GM12878 (cell line): Measurements from ENCODE around the gene NNAT. TPM values are rescaled to one million over a fixed set of nuclear protein-coding genes. Genes with fewer than 3 reads are reported as not detected.

Experiments used
- CEBPB ChIP-seq, 2 experiments: fragments of 150-350 bp in 1 of 2; IDR thresholded peaks; 2 replicates each; pipeline ENCODE4 v1.6.1; 2012 to 2014; ENCODE audit warnings: low read depth in 2 of 2, low read length in 2 of 2, borderline replicate concordance in 1 of 2, inconsistent platforms in 1 of 2
- CEBPZ ChIP-seq: fragments of 150-350 bp; IDR thresholded peaks from 2 replicates; pipeline ENCODE4 v1.6.1; 2016; ENCODE audit warnings: low read depth, low read length
- ELK1 ChIP-seq: IDR thresholded peaks from 2 replicates; pipeline ENCODE4 v1.6.1; 2012; ENCODE audit warnings: low read depth, low read length, improper control_type of control experiment
- FOS ChIP-seq: IDR thresholded peaks from 3 replicates; pipeline ENCODE4 v1.6.1; 2011; ENCODE audit warnings: borderline replicate concordance; ENCODE audit not compliant: insufficient read length; ENCODE audit errors: extremely low read depth
- HDAC6 ChIP-seq: fragments of 200-600 bp; sonication (generic); IDR thresholded peaks from one replicate; pipeline ENCODE4 v1.8.0; 2017; ENCODE audit warnings: antibody characterized with exemption; ENCODE audit not compliant: unreplicated experiment
- IKZF1 ChIP-seq: fragments of 450-650 bp; conservative IDR thresholded peaks from 2 replicates; pipeline ENCODE4 v1.6.1; 2017; ENCODE audit warnings: antibody characterized with exemption, mild to moderate bottlenecking
- KAT2A ChIP-seq: conservative IDR thresholded peaks from 2 replicates; pipeline ENCODE4 v1.6.1; 2011; ENCODE audit warnings: low read depth, low read length; ENCODE audit not compliant: control insufficient read depth
- MEF2A ChIP-seq: IDR thresholded peaks from 2 replicates; pipeline ENCODE4 v1.6.1; 2011; ENCODE audit warnings: low read depth, mild to moderate bottlenecking, low read length, moderate library complexity; ENCODE audit not compliant: insufficient read depth
- PAX5 ChIP-seq: IDR thresholded peaks from 2 replicates; pipeline ENCODE4 v1.6.1; 2011; ENCODE audit warnings: low read depth, low read length, borderline replicate concordance
- PML ChIP-seq: IDR thresholded peaks from 2 replicates; pipeline ENCODE4 v1.6.1; 2012; ENCODE audit warnings: low read length, inconsistent platforms
- POLR2AphosphoS5 ChIP-seq: IDR thresholded peaks from 2 replicates; pipeline ENCODE4 v1.6.1; 2011; ENCODE audit warnings: mild to moderate bottlenecking, low read length, inconsistent platforms
- RUNX3 ChIP-seq: IDR thresholded peaks from 2 replicates; pipeline ENCODE4 v1.6.1; 2012; ENCODE audit warnings: low read length, inconsistent platforms
- SIN3A ChIP-seq: IDR thresholded peaks from 2 replicates; pipeline ENCODE4 v1.6.1; 2012; ENCODE audit warnings: low read depth, low read length, improper control_type of control experiment
- SKIL ChIP-seq: fragments of 450-650 bp; IDR thresholded peaks from 2 replicates; pipeline ENCODE4 v1.6.1; 2017; ENCODE audit warnings: mild to moderate bottlenecking, low read depth, inconsistent platforms; ENCODE audit not compliant: poor library complexity, severe bottlenecking
- TCF12 ChIP-seq: IDR thresholded peaks from 2 replicates; pipeline ENCODE4 v1.6.1; 2011; ENCODE audit warnings: low read depth, mild to moderate bottlenecking, low read length
- ZBED1 ChIP-seq: IDR thresholded peaks from 2 replicates; pipeline ENCODE4 v1.6.1; 2016; ENCODE audit warnings: borderline replicate concordance
- ZBTB4 ChIP-seq: fragments of 450-650 bp; formaldehyde crosslinking; IDR thresholded peaks from 2 replicates; pipeline ENCODE4 v1.4.0; 2022; ENCODE audit warnings: mild to moderate bottlenecking, moderate library complexity
- ZNF384 ChIP-seq: IDR thresholded peaks from 2 replicates; pipeline ENCODE4 v1.6.1; 2012; ENCODE audit warnings: low read depth, mild to moderate bottlenecking, low read length, improper control_type of control experiment, borderline replicate concordance
- polyA plus RNA-seq, 11 experiments: library from polyadenylated mRNA; depleted of rRNA in 4 of 11; unstranded in 6 of 11; stranded (reverse) in 5 of 11; fragments of >200 nt; fragmentation: Nextera tagmentation in 4 of 11; fragmentation: Illumina TruSeq in 1 of 11; extraction: Ambion mirVana in 4 of 11; extraction: Trizol in 1 of 11; gene quantifications; 1 replicate in 1 of 11; 2 replicates in 10 of 11; pipeline versions ENCODE4 v1.2.1 to v1.2.3, GENCODE V29; 2011 to 2016; ENCODE audit warnings: inconsistent platforms in 2 of 11, missing spikeins in 2 of 11, low read depth in 1 of 11
- total RNA-seq, 4 experiments: library from RNA; depleted of rRNA in 3 of 4; stranded (reverse); fragments of >200 nt in 3 of 4; fragmentation: Illumina TruSeq in 1 of 4; extraction: Trizol in 1 of 4; gene quantifications; 2 replicates each; pipeline versions ENCODE4 v1.2.1 to v1.2.3, GENCODE V29; 2013 to 2021

Gene NNAT
- total and polyA plus RNA-seq, 10 of the 15 experiments (the other 5 are each of a cell fraction or from before 2014, with no cell fraction given) = 0.22 to 0.99 (median 0.42) TPM; not detected in 7

- TF ChIP-seq ZNF384 = no peak
- peak; percentile 78 for TF ChIP-seq SKIL
- TF ChIP-seq SIN3A = no peak
- TF ChIP-seq CEBPB (IDR thresholded peaks at IDR 0.05; ENCODE audit: borderline replicate concordance in 1 of 2, low read depth in 2 of 2, low read length in 2 of 2) = no peak
- no peak for TF ChIP-seq HDAC6
- TF ChIP-seq MEF2A = no peak
- TF ChIP-seq RUNX3 = no peak
- no peak for TF ChIP-seq TCF12
- no peak for TF ChIP-seq POLR2AphosphoS5
- TF ChIP-seq PAX5 = no peak
- TF ChIP-seq FOS = no peak
- TF ChIP-seq ZBED1 = no peak
- TF ChIP-seq CEBPZ = no peak
- no peak for TF ChIP-seq PML
- no peak for TF ChIP-seq ELK1
- no peak for TF ChIP-seq KAT2A
- TF ChIP-seq ZBTB4 (CRISPR knock-in tag) = no peak
- peak; percentile 20; the same call in 1 of the 2 replicates for TF ChIP-seq IKZF1
These were observed 14.5 kb downstream of the NNAT start (continued) for GRCh38 chr20:37535443-37536132.
